HG02938 (cell line): ENCODE results near the gene BATF3.

Source experiments
- ATAC-seq: cut with Tn5 transposase; IDR thresholded peaks from one replicate; pipeline ENCODE4 v1.9.1; 2021; ENCODE audit warnings: mild to moderate bottlenecking, moderate library complexity; ENCODE audit not compliant: unreplicated experiment

The BATF3 gene

DNA sequence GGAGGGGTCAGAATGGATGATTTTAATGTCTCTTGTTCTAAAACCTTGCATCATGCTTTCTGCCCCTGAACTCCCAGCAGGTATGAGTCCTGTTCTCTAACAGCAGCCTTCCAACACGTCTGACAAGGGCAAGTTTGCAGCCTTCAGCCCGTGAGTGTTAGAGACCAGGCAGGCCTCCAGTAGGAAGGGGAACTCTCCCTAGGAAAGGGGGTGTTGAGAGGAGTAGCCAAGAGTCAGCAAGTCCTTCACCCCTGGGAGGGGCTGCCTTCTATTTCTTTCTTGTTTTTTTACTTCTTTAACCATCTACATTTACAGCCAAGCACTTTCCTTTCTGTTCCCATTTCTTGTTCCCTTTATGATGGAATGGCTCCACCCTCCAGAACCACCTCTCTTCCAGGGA lies 14.2 kb downstream of the BATF3 start:
- ATAC-seq, result no peak

DNA sequence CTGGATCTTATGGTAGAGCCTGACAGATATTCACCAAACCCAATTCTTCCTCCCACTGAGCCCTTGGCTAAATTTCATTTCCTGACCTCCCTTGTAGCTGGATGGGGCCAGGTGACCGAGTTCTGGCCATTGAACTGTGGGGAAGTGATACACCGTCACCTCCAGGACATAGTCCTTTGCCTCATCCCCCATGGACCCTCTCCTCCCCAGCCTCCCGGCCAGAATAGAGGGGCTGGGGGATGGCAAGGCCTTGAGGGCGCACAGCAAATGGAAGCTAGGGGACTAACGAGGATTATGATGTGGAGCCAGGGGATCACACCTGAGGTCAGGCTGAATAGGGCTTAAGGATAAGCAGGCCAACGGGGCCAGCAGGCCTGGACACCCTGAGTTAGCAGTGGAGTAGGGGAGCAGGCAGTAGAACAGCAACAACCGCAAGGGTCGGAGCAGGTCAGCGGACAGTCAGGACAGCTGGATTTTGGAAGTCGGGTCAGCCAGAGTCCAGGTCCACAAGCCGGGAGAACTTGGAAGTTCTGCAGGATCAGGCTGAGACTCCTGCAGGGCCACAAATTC lies 15.0 kb downstream of the BATF3 start:
- no peak for ATAC-seq

DNA sequence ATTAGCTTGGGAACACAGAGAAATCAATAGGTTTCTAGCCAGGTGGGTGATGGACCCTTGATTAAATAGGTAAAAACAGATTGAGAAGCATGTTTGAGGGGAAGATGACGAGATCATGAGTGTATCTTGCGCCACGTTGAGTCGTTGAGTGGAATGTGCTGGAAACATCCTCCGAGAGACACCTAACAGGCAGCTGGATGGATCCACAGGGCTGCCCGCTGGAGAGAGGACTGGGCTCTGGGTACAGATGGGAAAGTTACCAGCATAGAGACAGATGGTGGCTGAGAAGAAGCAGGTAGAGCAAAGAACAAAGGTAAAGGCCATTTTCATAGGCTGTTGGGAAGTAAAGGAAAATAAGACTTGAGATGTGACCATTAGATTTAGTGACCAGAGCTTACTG lies 15.6 kb downstream of the BATF3 start:
- no peak for ATAC-seq

DNA sequence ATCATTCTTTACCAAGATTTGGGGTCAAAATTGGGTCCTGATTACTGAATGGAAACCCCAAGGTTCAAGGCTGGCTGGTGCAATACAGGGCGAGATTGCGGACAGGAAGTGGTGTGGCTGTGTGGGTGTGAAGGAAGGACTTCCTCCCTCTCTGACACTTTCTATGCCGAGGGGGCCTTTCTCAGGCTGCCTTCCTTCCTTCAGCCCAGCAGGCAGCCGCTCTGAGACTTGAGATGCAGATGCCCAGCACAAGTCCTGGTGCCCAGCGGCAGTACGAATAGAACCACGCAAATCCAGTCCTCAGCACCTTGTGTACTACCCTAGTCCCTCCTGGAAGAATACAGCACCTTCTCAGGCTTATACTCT lies 16.3 kb downstream of the BATF3 start:
- peak; percentile 76 for ATAC-seq

DNA sequence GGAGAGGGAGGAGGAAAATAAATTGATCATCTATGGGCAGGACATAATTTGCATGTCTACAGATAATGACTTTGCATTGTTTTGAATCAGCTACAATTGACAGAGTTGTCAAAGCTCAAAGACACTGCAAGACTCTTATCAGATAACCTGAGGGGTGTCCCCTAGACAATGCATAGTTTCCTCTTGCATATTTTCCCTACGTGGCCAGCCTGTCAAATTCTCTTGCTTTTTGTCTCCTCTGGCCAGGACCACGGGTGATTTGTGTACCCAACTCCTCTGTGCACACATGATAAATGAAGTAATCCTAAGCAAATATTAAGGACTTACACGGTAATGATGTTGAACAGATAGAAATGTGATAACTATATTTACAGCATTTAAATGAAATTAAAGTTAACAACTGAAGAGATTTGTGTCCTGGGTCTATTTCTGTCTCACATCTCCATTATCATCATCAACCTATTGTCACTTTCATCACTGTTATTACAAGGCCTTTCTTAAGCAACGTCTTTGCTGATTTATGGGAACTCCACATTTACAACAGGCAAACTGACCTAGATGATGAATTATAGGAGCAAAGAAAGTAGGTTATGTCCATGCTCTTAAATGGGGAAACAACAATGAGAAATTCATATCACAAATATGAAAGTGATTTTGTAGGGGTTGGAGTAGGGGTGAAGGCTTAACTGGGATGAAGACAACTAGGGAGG lies 18.8 kb downstream of the BATF3 start:
- no peak for ATAC-seq

DNA sequence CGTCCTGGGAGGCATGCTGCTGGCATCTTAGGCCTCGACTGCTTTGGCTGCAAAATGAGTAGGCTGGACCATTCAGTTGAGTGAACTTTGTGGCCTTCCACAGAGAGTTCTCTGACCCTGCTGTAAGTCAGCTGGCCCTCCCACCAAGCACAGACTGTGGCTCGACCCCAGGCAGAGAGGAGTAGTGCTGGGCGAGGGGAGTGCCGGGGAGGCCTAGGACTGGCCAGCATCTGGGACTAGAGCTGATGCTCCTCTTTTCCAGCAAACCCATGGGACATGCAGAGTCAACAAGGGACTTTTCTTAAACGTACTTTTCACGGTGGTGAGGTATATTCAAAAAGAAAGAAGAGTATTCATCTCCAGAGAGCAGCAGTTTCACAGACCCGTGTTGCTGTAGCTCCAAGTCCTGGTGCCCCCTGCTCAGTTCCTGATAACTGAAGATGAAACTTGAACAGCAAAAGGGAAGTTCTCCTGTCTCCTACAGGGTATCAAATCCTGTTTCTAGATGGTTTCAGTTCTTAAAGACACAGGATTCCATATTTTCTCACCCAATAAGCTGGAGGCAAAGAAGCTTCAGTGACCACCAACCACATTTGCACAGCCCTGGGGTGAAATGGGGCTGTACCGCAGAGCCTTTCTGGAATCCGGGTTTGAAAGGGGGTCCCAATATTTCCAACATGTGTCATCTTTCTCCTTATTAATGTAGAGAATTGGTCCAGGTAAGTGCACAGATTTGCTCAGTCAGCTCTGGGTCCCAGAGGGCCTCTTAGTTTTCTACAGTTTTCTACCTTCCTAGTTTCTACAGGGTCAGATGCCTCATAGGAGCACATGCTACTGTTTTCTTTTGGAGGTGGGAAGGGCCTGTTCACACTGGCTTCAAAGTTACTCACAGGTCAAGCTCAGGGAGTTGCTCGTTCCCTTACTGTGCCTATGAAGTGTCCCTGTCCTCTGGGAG lies 20.9 kb downstream of the BATF3 start:
- peak; percentile 65 for ATAC-seq

DNA sequence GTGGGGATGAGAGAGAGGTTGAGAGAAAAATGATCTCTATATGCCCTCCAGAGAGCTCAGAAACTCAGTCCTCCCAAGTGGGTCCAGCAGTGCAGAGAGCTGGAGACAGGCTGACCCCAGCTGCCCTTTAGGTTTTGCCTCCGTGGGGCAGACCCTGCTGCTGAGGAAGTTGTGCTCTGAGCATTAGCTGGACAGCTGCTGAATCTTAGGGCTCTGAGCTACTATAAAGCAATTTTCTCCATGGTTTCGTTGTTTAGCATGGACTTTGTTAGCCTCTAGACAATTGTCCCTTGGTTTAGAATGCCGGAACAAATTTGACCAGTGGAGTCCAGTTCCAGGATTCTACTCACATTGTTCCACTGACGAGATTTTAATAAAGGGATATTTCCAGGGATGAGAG lies 22.1 kb downstream of the BATF3 start:
- ATAC-seq, result no peak

DNA sequence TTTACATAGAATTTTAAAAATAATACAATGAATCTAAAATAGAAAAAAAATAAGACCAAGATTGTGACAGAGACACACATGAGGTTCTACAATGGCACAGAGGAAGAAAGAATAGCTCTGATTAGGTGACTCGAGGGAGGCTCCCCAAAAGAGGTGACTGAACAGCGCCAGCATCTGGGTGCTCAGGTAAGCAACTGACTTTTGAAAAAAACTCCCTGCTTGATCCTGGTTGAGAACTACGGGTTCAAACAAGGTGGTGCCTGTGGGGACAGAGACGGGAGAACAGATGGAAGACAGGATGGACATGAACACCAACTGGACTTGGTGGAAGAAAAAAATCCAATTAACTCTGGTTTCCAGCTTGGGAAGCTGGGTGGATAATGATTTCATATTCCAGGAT lies 22.5 kb downstream of the BATF3 start:
- no peak for ATAC-seq

DNA sequence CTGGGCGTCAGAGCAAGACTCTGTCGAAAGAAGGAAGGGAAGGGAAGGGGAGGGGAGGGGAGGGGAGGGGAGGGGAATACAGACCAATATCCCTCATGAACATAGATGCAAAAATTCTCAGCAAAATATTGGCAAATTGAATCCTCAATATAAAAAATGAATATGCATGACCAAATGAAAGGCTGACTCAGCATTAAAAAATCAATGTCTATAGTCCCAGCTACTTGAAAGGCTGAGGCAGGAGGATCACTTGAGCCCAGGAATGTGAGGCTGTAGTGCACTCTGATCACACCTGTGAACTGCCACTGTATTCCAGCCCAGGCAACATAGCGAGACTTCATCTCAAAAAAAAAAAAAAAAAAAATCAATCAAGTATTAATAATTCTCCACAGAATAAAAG lies 24.0 kb downstream of the BATF3 start:
- ATAC-seq, result no peak

DNA sequence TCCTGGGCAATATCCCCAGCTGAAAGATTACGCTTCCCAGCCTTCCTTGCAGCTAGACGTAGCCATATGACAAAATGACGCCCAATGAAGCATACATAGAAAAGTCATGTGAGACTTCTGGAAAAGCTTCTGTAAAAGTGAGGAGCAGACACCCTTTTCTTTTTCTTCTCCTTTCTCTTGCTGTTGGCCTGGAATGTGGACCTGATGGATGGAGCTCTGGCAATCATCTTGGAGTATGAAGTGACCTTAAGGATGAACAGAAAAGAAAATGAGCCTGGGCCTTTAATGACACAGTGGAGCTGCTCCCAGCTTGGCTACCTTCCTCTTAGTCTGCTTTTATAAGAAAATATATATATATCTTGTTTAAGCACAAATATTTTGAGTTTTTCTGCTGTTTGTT lies 24.8 kb downstream of the BATF3 start:
- ATAC-seq, result no peak

DNA sequence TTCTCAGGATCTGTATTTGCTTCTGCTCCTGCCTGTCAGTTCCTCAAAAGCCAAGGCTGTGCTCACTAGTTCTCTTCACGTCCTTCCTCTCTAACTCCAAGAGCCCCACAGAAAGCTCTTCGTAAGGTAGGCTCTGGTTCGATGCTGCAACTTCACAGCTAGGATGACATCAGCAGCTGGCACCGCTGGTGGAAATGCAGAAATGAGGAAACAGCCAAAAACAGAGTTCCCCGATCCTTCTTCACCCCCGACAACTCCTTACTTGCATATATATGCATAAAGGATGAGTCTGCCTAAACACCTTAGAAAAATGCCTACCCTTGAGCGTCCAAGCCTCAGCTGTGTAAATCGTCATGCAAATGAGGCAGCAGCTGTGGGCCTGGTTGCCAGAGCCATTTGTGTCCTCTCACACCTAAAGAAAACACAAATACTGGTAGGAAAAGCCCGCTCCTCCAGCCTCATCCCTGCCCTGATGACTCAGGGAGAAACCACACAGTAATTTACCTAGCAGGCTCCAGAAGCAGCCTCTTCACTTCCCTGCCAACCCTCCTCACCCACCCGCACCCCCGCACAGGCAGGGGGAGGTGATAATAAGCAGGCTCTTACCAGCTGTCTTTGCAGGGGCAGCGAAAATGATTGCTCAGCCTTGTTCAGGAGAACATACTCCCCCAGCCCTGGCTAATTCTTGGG lies 28.2 kb downstream of the BATF3 start:
- ATAC-seq, result no peak

DNA sequence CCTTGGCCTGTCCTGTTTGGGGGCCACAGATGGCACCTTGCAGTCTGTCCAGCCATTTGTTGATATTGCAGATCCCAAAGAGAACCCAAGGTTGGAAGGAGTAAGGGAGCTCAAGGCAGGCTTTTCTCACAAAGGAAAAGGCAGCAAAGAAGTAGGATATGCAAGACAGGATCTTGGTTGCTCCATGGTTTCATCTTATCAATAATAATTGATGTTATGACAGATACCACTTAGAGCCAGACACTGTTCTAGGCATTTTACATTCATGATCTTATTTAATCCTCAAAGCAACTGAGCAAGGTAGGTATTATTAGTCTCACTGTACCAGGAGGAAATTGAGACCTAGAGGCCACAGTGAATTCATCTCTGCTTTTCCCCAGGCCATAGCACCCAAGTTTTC lies 28.8 kb downstream of the BATF3 start:
- ATAC-seq, result no peak

DNA sequence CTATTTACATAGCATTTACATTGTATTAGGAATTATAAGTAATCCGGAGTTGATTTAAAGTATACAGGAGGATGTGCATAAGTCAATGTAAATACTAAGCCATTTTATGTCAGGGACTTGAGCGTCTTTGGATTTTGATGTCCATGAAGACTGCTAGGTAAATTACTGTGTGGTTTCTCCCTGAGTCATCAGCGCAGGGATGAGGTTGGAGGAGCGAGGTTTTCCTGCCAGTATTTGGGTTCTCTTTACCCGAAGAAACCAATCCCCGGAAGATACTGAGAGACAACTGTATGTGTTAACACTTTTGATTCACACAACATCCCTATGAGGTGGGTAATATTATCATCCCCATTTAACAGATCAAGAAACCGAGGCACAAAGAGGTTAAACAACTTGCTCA lies 29.3 kb downstream of the BATF3 start:
- no peak for ATAC-seq

DNA sequence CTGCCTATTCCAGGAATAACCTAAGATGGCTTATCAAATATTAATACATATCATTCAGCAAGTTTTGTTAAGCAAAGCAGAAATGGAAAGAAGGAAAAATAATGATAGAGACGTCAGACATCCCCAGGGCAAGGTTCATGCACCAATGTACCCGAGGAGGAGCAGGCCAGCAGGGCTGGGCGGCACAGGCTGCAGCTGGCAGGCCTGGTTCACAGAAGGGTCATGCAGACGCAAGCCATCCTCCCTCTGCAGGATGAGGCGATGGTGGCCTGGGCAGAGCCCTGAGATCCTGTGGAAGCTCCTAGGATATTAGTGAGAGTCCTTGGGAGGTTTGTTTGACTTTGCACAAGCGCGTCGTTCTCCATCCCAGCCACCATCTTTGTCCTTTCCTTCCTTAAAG lies 30.0 kb downstream of the BATF3 start:
- ATAC-seq, result no peak

DNA sequence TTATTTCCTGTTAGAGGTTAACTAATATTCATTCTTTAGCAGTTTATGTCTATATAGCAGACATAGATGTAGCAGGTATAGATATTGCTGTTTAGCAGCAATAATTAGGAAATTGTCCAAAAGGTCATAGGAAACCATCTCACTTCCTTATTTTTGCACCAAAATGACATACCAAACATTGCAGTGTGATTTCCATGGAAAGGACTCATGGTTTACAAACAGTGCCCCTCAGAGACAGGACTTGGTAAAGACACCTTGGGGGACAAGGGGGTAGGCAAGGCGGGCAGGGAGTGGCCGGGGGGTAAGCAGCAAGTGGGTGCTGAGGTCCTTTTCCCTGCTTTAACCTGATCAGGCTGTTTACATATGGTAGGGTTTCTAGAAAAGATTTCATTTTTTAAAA lies 30.5 kb downstream of the BATF3 start:
- no peak for ATAC-seq

DNA sequence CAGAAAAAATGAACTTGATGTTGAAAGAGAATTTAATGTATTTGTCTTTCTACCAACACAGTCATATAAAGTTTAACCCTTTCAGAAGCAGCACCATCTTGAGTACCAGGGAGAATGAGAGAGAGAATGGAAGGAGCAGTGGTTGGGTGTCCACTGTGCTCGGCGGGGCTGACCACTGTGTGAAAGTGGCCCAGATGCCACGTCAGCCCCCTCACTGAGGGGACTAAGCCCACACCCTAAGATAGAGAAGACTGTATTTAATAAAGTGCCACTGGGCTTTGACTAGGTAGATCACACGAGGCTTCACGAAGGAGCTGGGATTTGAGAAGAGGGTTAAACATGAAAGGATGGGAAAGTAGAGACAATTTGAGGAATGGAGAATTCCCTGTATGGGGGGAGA lies 31.2 kb downstream of the BATF3 start:
- ATAC-seq, result no peak

DNA sequence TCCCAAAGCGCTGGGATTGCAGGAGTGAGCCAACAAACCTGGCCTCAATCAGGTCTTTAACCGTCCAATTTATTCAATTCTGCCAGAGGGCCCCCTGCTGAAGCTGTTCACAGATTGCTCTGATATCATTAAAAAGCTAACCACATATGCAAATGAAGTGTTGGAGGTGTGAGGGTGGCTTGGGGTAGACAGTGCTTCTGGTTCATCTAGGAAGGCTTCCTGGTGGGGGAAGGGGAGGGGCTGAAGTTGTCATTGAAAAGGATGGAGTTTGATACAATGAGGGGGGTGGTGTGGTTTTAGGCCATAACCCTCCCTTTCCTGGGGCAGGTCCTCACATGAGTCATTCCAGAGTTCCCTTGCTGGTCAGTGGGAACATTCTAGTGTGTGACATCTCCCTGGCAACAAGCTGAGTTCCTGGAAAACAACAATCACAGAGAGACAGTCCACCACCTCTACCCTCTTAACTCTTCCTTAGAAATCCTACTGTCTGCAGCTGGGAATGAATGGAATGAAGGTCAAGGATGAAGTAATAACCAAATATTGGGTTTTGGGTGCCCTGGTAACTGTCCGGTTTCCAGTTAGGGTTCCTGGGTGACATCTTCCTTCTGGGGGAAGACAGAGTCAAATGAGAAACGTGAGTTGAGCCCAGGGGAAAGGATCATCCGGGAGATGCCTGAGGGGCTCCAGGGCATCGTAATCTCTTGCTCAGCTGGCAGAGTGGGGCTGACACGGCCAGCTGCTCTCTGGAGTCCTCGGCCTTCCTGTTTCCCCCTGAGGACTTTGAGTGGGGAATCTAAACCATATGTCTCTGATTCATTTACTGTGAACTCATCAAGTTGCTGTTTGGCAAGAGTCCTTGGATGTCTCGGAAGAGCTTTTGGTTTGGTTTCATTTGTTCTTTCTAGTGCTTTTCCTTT lies 32.2 kb downstream of the BATF3 start:
- ATAC-seq, result no peak

DNA sequence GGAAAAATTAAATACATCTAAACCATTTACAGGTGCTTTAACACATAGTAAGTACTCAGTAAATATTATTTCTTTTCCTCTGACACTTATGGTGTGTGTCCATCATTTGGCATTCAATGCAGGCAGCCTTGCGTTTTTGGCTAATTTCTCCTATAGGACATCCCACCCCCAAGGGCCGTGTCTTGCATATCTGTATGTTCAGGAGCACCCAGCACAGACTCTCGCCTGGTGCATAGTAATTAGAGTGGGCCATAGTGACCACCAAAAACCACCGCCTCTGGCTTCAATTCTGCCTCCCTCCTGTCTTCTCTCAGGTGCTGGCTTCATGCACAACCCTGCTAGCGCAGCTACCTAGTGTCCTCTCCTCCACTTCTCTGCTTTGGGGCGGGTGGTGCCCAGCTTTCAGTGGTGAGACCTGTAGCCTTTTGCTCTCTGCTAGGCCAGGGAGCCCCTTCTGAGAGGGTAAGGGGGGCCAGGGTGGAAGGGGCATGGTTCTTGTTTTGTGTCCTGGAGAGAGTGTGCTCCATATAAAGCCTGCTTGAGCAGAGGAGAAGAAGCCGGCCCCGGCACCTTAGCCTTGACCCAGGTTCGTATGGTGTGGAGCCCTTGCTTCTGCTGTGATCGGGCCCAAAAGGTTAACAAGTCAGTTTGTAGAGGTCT lies 33.4 kb downstream of the BATF3 start:
- ATAC-seq, result no peak

DNA sequence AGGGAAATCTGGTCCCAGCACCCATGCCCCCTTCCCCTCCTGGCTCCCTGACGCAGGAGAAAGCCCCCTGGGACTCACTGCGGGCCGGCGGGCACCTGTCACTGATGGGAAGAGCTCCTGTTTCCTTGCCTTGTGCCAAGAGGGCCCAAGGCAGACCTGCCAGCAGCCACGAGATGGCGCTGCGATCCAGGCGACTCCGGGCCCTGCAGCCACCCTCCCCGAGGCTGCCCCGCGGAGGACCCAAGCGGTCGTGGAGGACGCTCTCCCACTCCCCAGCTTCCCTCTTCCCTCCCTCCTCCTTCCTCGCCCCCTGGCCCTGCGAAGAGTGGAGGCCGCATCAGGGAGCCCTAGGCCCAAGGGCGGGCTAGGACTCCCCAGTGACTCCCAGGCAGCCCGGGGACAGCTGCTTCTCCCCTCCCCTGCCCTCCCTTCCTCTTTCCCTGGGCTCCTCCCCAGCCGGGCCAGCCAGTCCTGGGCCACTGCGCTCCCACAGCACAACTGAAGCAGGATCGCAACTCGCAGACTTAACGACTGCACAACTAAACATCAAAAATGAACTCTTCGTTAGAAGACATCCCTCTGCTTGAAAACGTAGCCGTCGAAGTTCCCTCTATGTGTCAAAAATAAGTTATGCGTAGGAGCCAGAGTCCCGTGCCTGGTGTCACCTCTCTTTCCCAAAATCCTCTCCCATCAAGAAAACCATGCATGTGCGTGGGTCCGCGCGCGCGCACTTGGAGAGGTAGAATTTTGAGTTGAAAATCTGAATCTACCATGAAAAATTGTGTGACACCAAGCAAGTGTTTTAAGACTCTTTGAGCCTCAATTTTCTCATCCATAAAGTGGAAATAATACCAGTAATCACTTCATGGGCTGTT lies 34.2 kb downstream of the BATF3 start:
- peak; percentile 83 for ATAC-seq
